ENCODE data around the gene IGF2BP2.

- TF ChIP-seq POLR2A (IDR thresholded peaks at IDR 0.05; ENCODE audit: low read depth, low read length) (no peak), TAF1 (IDR thresholded peaks at IDR 0.05; ENCODE audit: borderline replicate concordance, low read depth, low read length) (no peak)
Observed at GRCh38 chr3:185657211-185657610, 167.6 kb downstream of the IGF2BP2 start.

All from GM12892 (cell line).